Measurements from ENCODE around the gene CBLIF.

DNA sequence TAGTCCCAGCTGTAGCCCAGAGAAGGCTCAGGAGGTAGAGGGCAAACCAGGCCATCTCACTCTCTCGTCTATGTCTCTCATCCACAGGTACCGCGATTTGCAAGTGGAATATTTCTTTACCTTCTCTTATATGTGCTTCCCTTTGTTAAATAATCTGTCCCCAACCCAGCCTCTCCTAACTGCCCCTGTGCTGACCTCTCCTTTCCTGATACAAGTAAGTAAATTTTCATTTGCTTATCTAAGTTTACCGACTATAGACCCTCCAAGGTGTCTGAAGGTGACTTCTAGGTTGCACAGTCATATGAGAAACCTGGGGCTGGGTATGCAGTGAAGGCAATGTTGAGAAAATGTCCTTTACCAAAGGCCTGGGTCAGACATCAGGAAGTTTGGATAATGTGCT is at the start of gene CBLIF:
- TF ChIP-seq, protein P1, sequence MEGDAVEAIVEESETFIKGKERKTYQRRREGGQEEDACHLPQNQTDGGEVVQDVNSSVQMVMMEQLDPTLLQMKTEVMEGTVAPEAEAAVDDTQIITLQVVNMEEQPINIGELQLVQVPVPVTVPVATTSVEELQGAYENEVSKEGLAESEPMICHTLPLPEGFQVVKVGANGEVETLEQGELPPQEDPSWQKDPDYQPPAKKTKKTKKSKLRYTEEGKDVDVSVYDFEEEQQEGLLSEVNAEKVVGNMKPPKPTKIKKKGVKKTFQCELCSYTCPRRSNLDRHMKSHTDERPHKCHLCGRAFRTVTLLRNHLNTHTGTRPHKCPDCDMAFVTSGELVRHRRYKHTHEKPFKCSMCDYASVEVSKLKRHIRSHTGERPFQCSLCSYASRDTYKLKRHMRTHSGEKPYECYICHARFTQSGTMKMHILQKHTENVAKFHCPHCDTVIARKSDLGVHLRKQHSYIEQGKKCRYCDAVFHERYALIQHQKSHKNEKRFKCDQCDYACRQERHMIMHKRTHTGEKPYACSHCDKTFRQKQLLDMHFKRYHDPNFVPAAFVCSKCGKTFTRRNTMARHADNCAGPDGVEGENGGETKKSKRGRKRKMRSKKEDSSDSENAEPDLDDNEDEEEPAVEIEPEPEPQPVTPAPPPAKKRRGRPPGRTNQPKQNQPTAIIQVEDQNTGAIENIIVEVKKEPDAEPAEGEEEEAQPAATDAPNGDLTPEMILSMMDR (conservative IDR thresholded peaks at IDR 0.05) = no peak
- TF ChIP-seq EZH2 (IDR thresholded peaks at IDR 0.05; ENCODE audit: low read depth) = no peak
